DND-41 (cell line): Measurements from ENCODE around the gene FRYL.

Source experiments
- ATAC-seq: fragments of 200-7000 bp; cut with Tn5 transposase; 3 replicates; pipeline ENCODE4 v1.9.1; 2021; ENCODE audit warnings: low read depth; ENCODE audit not compliant: insufficient read depth
- DNase-seq: peaks from one replicate; pipeline ENCODE4 v3.0.0-alpha.2; 2020
- H2AFZ ChIP-seq: 2 replicates; pipeline ENCODE4 v1.6.0; 2012; ENCODE audit warnings: low read depth, low read length
- H3K27ac ChIP-seq: 2 replicates; pipeline ENCODE4 v1.5.1; 2012; ENCODE audit warnings: low read length, inconsistent platforms
- H3K27me3 ChIP-seq: fragments of 200-600 bp; sonication (generic); 2 replicates; pipeline ENCODE4 v1.6.0; 2012; ENCODE audit warnings: low read length, mild to moderate bottlenecking, inconsistent platforms; ENCODE audit not compliant: insufficient read depth, poor library complexity
- H3K36me3 ChIP-seq: 2 replicates; pipeline ENCODE4 v1.5.1; 2012; ENCODE audit warnings: low read length, inconsistent platforms; ENCODE audit not compliant: insufficient read depth
- H3K4me1 ChIP-seq: 2 replicates; pipeline ENCODE4 v1.5.1; 2012; ENCODE audit warnings: mild to moderate bottlenecking, low read length; ENCODE audit not compliant: insufficient read depth
- H3K4me2 ChIP-seq: 2 replicates; pipeline ENCODE4 v1.6.0; 2012; ENCODE audit warnings: mild to moderate bottlenecking, moderate library complexity, low read length, inconsistent platforms; ENCODE audit not compliant: insufficient read depth
- H3K4me3 ChIP-seq, 2 experiments: fragments of 200-600 bp in 1 of 2; shearing (Covaris generic) in 1 of 2; 2 replicates each; pipeline ENCODE4 v1.5.1; 2012 to 2016; ENCODE audit warnings: inconsistent platforms in 2 of 2, low read length in 2 of 2, mild to moderate bottlenecking in 2 of 2, low read depth in 1 of 2, moderate library complexity in 1 of 2
- H3K79me2 ChIP-seq: 2 replicates; pipeline ENCODE4 v1.6.0; 2012; ENCODE audit warnings: low read length, inconsistent platforms; ENCODE audit not compliant: insufficient read depth
- H3K9ac ChIP-seq: 2 replicates; pipeline ENCODE4 v1.6.0; 2012; ENCODE audit warnings: low read depth, mild to moderate bottlenecking, inconsistent platforms, low read length, moderate library complexity
- H3K9me3 ChIP-seq: 2 replicates; pipeline ENCODE4 v1.5.1; 2012; ENCODE audit warnings: low read length, moderate library complexity, mild to moderate bottlenecking, inconsistent platforms; ENCODE audit not compliant: insufficient read depth, severe bottlenecking
- H4K20me1 ChIP-seq: 2 replicates; pipeline ENCODE4 v1.6.0; 2012; ENCODE audit warnings: low read length; ENCODE audit not compliant: insufficient read depth
- EZH2 ChIP-seq: IDR thresholded peaks from 3 replicates; pipeline ENCODE4 v1.6.1; 2012; ENCODE audit warnings: borderline replicate concordance, low read depth, mild to moderate bottlenecking, moderate library complexity, low read length, inconsistent platforms; ENCODE audit not compliant: severe bottlenecking
- TF ChIP-seq, protein P1 (sequence below): IDR thresholded peaks from 2 replicates; pipeline ENCODE4 v1.5.1; 2012; ENCODE audit warnings: borderline replicate concordance, low read length, moderate library complexity, mild to moderate bottlenecking; ENCODE audit not compliant: poor library complexity, severe bottlenecking; ENCODE audit errors: extremely low read depth

FRYL gene

DNA sequence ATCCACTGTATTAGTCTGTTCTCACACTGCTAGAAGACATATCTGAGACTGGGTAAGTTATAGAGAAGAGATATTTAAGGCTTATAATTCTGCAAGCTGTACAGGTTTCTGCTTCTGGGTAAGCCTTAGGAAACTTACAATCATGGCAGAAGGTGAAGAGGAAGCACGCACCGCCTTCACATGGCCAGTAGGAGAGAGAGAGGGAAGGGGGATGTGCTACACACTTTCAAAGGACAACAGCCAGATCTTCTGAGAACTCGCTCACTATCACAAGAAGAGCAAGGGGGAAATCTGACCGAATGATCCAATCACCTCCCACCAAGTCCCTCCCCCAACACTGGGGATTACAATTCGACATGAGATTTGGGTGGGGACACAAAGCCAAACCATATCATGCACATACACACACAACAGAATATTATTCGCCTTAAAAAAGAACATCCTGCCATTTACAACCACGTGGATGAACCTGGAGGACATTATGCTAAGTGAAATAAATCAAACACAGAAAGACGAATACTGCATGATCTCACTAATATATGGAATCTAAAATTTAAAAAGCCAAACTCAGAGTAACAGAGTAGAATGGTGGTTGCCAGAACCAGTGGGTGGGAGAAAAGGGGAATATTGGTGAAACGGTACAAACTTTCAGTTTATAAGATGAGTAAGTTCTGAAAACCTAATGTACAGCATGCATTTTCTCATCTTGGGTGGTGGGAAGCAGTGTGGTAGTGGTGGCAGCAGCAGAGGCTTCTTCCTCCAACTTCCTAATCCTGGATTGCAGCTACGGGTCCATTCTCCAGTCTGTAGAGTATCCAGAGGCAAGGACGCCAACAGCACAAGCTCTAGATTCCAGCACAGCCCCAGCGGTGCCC lies 12.8 kb downstream of the FRYL start:
- H4K20me1 ChIP-seq, result peaks cover 78% of the 10 kb centered on the region

DNA sequence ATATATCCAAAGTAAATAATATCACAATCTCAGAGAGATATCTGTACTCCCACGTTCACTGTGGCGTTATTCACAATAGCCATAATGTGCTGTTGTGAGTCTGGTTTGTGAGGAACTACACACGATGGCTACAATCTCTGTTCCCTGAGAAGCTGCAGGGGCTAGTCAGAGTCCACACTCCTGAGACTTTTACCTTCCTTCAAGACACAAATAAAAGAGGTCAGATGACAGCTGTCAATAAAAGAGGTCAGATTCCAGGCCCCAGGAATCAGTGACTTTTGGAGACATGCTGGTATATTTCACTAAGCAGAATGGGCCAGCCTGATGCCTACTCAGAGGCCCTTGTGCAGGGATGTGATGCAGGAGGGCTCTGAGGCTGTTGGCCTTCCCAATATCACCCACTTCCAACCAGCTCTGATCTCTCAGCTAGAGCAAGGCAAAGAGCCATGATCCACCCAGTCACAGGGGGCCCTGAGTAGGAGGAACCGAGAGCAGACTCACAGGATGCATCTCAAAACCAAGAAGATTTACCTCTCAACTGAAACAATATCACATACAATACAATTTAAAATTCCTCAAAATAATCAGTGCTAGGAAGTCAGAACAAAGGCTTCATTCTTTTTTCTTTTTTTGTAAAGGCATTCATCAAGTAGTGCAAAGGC lies 13.8 kb downstream of the FRYL start:
- Histone ChIP-seq H4K20me1 (peaks cover 76% of the 10 kb centered on the region), H3K9ac (no peak overlapping the region), H3K9me3 (no peaks in the 10 kb centered on the region), H2AFZ (no peak overlapping the region), H3K79me2 (peaks cover 100% of the 10 kb centered on the region), H3K4me3 (no peak overlapping the region), H3K4me2 (no peak overlapping the region), H3K4me1 (peaks cover 14% of the 10 kb centered on the region), H3K27me3 (no peaks in the 10 kb centered on the region), H3K27ac (no peak overlapping the region), H3K36me3 (peaks cover 7% of the 10 kb centered on the region)
- DNase-seq (no peak), ATAC-seq (no peak)
- TF ChIP-seq, protein P1, sequence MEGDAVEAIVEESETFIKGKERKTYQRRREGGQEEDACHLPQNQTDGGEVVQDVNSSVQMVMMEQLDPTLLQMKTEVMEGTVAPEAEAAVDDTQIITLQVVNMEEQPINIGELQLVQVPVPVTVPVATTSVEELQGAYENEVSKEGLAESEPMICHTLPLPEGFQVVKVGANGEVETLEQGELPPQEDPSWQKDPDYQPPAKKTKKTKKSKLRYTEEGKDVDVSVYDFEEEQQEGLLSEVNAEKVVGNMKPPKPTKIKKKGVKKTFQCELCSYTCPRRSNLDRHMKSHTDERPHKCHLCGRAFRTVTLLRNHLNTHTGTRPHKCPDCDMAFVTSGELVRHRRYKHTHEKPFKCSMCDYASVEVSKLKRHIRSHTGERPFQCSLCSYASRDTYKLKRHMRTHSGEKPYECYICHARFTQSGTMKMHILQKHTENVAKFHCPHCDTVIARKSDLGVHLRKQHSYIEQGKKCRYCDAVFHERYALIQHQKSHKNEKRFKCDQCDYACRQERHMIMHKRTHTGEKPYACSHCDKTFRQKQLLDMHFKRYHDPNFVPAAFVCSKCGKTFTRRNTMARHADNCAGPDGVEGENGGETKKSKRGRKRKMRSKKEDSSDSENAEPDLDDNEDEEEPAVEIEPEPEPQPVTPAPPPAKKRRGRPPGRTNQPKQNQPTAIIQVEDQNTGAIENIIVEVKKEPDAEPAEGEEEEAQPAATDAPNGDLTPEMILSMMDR, result no peak
- no peak for TF ChIP-seq EZH2

More for the DNA sequence above, 12.8 kb downstream of the FRYL start:
- Histone ChIP-seq H3K9ac (no peak overlapping the region), H3K27me3 (no peaks in the 10 kb centered on the region), H3K4me1 (peaks cover 17% of the 10 kb centered on the region), H3K9me3 (no peaks in the 10 kb centered on the region), H2AFZ (no peak overlapping the region), H3K4me2 (no peak overlapping the region), H3K27ac (no peak overlapping the region), H3K4me3 (no peak overlapping the region), H3K79me2 (peaks cover 100% of the 10 kb centered on the region), H3K36me3 (peaks cover 7% of the 10 kb centered on the region)
- DNase-seq (no peak), ATAC-seq (0 out of 3 replicates have a peak, but pooled peaks have one; percentile 41)
- TF ChIP-seq, protein P1, result peak; percentile 36
- TF ChIP-seq EZH2, result no peak

DNA sequence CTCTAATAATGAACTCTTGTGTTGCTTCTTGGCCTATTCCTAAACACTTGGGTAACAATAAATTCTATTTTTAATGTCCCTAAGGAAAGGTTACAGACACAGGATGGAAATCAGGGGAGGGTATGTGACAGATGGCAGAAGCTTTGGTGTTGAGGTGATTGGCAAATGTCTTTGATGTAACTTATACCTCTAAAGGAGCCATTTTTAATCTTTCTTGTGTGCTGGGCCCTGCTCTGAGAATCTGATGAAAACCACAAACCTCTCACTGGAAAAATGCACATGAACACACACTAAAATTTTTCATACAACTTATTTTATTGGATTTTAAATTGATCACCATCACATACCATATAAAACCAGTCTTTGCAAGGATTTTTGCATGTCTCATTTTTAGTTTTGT lies 17.7 kb downstream of the FRYL start:
- Histone ChIP-seq H3K79me2 (peaks cover 90% of the 10 kb centered on the region), H3K4me1 (peaks cover 11% of the 10 kb centered on the region), H3K4me2 (no peak overlapping the region), H3K36me3 (peaks cover 8% of the 10 kb centered on the region; the same call in 1 of the 2 replicates), H3K9ac (no peak overlapping the region), H3K27me3 (no peaks in the 10 kb centered on the region), H2AFZ (no peak overlapping the region), H3K4me3 (no peak overlapping the region), H4K20me1 (peaks cover 59% of the 10 kb centered on the region), H3K27ac (no peak overlapping the region), H3K9me3 (no peaks in the 10 kb centered on the region)
- no peak for DNase-seq
- ATAC-seq, result peak; percentile 90
- TF ChIP-seq, protein P1, result no peak
- no peak for TF ChIP-seq EZH2
